Breast epithelium (tissue), 3 donors: ENCODE data around the gene SNRPD3.

ENCODE experiments used
- CTCF ChIP-seq, 3 donors: fragments of 450-650 bp; IDR thresholded peaks; one replicate each; pipeline ENCODE4 v1.5.1; 2016 to 2017; ENCODE audit warnings: antibody characterized with exemption in 3 of 3, mild to moderate bottlenecking in 3 of 3, moderate library complexity in 3 of 3
- POLR2AphosphoS5 ChIP-seq, 3 donors: sonication (generic); formaldehyde crosslinking; IDR thresholded peaks; one replicate each; pipeline ENCODE4 v1.6.1; 2017; ENCODE audit warnings: antibody characterized with exemption in 3 of 3

GRCh38 chr22:24591286-24591830 lies 35.6 kb downstream of the SNRPD3 start:
- TF ChIP-seq CTCF (IDR thresholded peaks at IDR 0.05) (no peak), POLR2AphosphoS5 (IDR thresholded peaks at IDR 0.05) (no peak)
